ENCODE measurements around the gene SLC24A3.

GRCh38 chr20:19511931-19512330, 299.5 kb downstream of the SLC24A3 start:
- no peak for TF ChIP-seq CTCF (conservative IDR thresholded peaks at IDR 0.05; ENCODE audit: low read length)
- TF ChIP-seq EZH2phosphoT487 (IDR thresholded peaks at IDR 0.05; ENCODE audit: borderline replicate concordance) = no peak
